Testis (tissue), 2 donors: Measurements from ENCODE around the gene KIF14.

Experiments
- POLR2A ChIP-seq: fragments of 450-650 bp; IDR thresholded peaks from one replicate; pipeline ENCODE4 v1.6.1; 2017; ENCODE audit warnings: antibody characterized with exemption, mild to moderate bottlenecking, moderate library complexity
- TF ChIP-seq, protein P1 (sequence below), 3 experiments: fragments of 450-650 bp in 2 of 3; fragments of 200-600 bp in 1 of 3; sonication (generic) in 1 of 3; IDR thresholded peaks; one replicate each; pipeline ENCODE4 v1.5.1; 2016 to 2019; ENCODE audit warnings: antibody characterized with exemption in 3 of 3, mild to moderate bottlenecking in 2 of 3, moderate library complexity in 1 of 3

DNA sequence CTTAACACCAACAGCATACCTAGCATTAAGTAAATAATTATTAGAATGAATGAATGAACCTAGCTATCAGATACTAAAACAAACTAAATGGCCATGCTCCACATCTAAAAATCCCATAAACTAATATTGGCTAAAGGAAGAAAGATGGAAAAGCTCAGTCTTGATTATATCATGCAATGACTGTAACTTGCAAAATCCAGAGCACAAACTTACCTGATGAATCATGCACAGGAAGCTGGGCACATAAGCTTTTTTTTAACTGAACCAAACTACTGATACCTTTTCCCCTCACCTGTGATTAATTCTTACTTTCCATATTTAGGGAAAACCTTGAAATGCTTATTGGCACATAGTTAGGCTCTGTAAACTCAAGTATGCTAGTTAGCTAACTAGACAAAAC lies 70.2 kb downstream of the KIF14 start:
- TF ChIP-seq POLR2A, result no peak
- TF ChIP-seq, protein P1, sequence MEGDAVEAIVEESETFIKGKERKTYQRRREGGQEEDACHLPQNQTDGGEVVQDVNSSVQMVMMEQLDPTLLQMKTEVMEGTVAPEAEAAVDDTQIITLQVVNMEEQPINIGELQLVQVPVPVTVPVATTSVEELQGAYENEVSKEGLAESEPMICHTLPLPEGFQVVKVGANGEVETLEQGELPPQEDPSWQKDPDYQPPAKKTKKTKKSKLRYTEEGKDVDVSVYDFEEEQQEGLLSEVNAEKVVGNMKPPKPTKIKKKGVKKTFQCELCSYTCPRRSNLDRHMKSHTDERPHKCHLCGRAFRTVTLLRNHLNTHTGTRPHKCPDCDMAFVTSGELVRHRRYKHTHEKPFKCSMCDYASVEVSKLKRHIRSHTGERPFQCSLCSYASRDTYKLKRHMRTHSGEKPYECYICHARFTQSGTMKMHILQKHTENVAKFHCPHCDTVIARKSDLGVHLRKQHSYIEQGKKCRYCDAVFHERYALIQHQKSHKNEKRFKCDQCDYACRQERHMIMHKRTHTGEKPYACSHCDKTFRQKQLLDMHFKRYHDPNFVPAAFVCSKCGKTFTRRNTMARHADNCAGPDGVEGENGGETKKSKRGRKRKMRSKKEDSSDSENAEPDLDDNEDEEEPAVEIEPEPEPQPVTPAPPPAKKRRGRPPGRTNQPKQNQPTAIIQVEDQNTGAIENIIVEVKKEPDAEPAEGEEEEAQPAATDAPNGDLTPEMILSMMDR (IDR thresholded peaks at IDR 0.05), result no peak
